NCI-H2227 (cell line): ENCODE data around the gene CCDC89.
"Not testable (repeated sequence)": the region's sequence is repeated elsewhere in the genome, so short reads cannot be mapped to it uniquely, and the experiment has no call there.

Experiments
- DNase-seq: peaks from one replicate; lab custom pipeline; 2025; ENCODE audit not compliant: unreplicated experiment; lab: John Stamatoyannopoulos, UW

CCDC89 gene

DNA sequence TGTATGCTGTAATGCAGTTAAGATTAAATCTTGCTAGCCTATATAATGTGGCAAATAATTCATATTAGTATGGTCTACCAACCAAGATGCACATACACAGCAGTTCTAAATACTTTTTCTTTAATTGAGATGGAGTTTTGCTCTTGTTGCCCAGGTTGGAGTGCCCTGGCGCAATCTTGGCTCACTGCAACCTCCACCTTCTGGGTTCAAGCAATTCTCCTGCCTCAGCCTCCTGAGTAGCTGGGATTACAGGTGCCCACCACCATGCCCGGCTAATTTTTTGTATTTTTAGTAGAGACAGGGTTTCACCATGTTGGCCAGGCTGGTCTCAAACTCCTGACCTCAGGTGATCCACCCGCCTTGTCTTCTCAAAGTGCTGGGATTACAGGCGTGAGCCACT, 31.7 kb downstream of the CCDC89 start:
- DNase-seq, result not testable (repeated sequence)

DNA sequence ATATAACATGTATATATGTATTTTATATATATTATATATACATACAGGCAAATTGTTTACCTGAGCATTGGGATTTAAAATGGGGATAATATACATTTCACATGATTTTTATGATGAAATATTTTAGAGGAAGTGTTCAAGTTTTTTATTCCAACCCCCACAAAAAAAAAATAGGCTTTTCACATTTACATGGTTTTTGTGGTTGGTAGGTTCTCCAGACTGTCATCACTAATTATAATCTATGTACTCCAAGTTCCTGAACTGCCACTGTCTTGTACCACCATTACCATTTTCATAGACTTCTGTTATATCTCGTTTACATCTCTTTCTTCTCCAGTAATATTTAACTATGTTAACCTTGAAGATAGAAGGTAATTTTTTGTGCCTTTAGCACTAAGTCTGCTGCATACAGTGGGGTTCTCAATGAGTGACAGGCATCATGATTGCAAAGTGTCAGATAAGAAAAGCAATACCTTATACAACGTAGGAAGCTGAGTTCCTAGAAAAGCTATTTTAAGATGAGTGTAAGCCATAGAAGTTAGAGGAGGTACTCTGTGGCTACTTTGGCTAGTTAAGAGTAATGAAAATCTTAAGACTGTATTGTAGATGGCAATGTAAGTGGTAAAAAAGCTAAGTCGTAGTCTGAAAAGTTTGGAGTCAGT, 33.1 kb downstream of the CCDC89 start:
- no peak for DNase-seq

DNA sequence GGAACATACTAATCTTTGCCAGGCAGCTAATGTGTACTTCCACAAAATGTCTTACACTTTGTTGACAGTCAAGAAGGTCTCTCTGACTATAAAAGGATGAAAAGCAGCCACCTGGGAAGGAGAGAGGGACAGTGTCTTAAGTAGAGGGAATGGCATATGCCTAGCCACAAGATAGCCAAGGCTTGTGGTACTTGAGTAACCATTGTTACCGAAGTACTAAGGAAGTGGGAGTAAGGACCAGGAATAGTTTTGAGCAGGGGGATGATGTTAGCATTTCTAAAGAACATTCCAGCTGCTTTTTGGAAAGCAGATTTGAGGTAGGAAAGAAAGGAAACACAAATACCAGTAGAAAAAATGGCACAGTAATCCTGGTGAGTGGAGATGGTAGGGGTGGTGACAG, 34.9 kb downstream of the CCDC89 start:
- no peak for DNase-seq

DNA sequence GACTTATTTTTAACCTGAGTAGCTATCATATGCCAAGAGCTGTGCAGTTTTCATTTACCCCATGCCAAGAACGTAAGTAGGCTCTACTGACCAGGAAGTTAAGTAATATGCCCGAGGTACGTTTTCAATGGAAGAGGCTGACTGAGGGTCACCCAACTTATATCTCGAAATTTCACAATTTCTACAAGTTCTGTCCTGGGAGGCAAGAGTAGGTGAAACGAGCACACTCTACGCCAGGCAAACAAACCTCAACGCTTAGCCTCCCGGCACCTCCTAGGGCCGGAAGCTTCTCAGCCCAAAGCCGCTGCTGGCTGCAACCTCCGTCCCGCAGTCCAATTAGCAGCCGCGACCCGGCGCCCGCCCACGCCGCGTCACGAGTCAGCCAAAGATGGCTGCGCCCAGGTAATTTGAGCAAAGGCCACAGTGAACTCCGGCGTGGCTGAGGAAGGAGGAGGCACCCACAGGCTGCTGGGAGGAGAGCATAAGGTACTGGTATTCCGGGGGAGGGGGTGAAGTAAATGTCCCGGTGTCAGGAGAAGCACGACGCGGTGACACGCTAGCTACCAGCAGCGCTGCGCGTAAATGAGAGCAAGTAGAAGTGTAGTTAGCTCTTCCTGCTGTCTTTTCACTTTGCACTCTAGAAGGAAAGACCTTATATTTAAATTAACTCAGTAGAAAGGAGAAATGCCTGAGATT, 38.2 kb downstream of the CCDC89 start, which contains the start of gene TMEM126A:
Gene TMEM126A (plus strand): TSS at position 364 of the 696 bp plus-strand sequence. CDS start 2,289 bp downstream, outside the sequence.
- peak; percentile 90 for DNase-seq

DNA sequence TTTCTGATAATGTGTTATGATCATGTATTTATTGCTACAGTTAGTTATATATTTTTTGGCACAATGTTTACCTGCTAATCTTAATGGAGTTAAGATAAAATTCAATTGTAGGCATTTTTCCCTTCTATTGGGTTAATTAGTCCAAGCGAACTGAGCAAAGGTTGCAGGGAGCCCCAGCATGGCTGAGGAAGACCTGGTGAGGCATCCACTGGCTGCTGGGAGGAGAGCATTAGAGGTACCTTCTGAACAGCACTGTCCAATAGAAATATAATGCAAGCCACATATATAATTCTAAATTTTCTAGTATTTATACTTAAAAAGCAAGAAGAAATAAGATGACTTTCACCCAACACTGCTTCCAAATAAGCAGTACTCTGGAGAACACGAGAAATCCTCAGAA, 38.9 kb downstream of the CCDC89 start:
- DNase-seq, result no peak

DNA sequence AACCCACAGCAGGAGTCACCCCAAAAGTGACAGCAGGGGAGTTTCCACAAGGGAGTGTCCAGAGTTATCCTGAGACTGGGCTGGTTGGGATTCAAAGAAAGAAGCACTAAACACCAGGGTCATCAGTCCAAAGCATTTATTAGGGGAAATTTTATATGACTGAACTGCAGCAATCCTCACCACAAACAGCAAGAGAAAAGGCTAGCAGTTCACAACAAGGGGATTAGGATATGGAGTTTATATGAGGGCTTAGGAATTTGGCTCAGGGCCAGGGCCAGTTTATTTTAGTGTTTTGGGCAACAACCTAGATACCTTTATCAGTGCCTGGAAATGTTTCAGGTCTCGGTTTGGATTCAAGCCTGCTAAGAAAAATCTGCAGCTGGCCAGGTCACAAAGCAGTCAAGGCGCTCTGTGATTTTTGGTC, 42.8 kb downstream of the CCDC89 start:
- peak; percentile 15 for DNase-seq

DNA sequence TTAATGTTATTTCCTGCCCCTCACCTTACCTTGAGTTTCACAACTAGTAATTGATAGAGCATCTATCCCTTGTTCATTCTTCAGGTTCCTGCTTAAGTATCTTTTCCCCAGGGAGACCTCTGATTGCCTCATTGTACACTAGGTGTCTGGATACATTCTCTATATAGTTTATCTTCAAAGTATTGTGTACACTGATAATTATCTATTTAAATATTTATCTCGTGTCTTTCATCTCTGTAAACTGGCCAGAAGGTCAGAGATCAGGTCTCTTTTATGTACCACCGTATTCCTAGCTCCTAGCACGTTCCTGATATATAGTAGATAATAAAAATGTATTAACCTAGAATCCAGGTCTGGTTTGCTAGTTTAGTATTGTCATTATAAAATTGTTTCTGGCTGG, 51.2 kb downstream of the CCDC89 start:
- DNase-seq, result no peak
